WERI-Rb-1 (cell line): ENCODE results near the gene AKT1.

Experiments
- DNase-seq: peaks from one replicate; pipeline ENCODE4 v3.0.0-alpha.2; 2020
- H3K27ac ChIP-seq: fragments of 250-450 bp; sonication (Bioruptor Pico); 2 replicates; pipeline ENCODE4 v1.5.1; 2020; ENCODE audit warnings: mild to moderate bottlenecking, moderate library complexity
- H3K27me3 ChIP-seq: fragments of 250-450 bp; sonication (Bioruptor Pico); 2 replicates; pipeline ENCODE4 v1.5.1; 2021; ENCODE audit warnings: mild to moderate bottlenecking, low read depth, moderate library complexity; ENCODE audit not compliant: insufficient read depth, severe bottlenecking
- H3K36me3 ChIP-seq: fragments of 250-450 bp; sonication (Bioruptor Pico); 2 replicates; pipeline ENCODE4 v1.5.1; 2020; ENCODE audit warnings: mild to moderate bottlenecking, moderate library complexity
- H3K4me3 ChIP-seq: 2 replicates; pipeline ENCODE4 v1.5.1; 2011; ENCODE audit warnings: low read depth, mild to moderate bottlenecking, control low read depth, low read length
- H3K9me3 ChIP-seq: fragments of 250-450 bp; sonication (Bioruptor Pico); 2 replicates; pipeline ENCODE4 v1.5.1; 2021; ENCODE audit warnings: mild to moderate bottlenecking, moderate library complexity; ENCODE audit not compliant: severe bottlenecking
- CTCF ChIP-seq: IDR thresholded peaks from 2 replicates; pipeline ENCODE4 v1.5.1; 2011; ENCODE audit warnings: low read depth, mild to moderate bottlenecking, control low read depth, inconsistent platforms, low read length

Gene AKT1

GRCh38 chr14:104797115-104798044, 1.8 kb upstream of the AKT1 start:
- no peaks in the 10 kb centered on the region for H3K9me3 ChIP-seq
- peaks cover 11% of the 10 kb centered on the region for H3K27me3 ChIP-seq
- peak; percentile 24; the same call in 1 of the 2 replicates for TF ChIP-seq CTCF
- H3K36me3 ChIP-seq: peaks cover 4% of the 10 kb centered on the region
- peak; percentile 75 for DNase-seq
- no peak overlapping the region for H3K4me3 ChIP-seq
- H3K27ac ChIP-seq: no peak overlapping the region

DNA sequence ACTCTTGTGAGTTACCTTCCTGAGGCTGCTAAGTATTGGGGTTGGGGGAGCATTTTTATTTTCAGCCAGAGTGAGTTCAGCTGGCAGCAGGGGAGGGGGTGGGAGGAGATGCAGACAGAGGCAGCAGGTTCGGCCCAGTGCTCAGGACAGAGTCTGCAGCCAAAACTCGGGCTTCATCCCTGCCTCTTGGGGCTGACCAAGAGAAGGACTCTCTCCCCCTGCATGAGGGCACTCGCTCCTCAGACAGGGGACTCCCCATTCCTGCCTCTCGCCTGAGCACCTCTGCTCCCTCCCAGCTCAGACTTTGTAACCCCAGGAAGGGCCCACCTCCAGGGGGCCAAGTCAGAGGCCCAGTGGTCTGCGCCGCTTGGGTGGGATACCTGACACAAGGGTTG, 1.1 kb upstream of the AKT1 start:
- H3K27me3 ChIP-seq: peaks cover 8% of the 10 kb centered on the region
- no peak for DNase-seq
- H3K36me3 ChIP-seq: peaks cover 11% of the 10 kb centered on the region
- no peaks in the 10 kb centered on the region for H3K9me3 ChIP-seq
- H3K4me3 ChIP-seq: no peak overlapping the region
- H3K27ac ChIP-seq: no peak overlapping the region
- TF ChIP-seq CTCF: no peak

DNA sequence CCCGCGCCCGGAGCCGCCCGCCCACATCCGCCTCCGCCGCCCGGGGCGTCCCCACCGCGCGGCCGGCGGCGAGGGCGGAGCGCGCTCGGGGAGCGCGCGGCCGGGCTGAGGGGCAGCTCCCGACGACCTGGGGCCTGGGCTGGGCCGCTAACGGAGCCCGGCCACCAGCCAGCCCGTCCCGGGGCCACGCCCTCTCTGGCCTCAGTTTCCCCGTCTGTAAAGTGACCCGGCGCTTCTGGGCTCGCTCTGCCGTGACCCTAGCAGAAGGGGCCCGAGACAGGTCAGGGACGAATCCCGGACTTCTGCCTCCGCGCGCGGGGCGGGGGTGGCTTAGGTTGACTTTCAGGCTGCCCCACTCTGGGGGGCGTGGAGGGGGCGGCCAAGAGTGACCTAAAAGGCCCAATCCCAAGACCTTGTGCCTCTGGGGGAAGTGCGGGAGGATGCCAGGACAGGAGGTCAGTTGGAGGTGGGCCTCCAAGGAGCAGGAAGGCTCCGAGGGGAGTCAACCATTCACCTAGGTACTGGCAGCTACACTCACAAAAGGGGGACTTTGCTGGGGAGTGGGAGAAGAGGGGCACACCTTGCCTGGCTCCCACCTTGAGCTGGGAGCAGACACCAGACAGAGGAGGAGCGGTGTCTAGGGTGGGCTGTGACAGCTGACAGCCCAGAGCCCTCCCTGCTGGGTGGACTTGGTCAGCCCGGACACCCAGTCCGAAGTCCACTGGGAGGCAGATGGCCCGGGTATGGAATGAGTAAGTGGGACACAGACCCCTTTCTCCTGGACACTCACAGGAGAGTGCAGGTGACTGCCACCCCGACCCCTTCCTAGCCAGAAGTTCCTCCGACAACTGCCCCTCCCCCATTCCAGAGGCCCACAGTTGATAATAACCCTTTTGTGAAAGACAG, 486 bp upstream of the AKT1 start:
- Histone ChIP-seq H3K9me3 (no peaks in the 10 kb centered on the region), H3K4me3 (peak overlapping the region; percentile 41), H3K27ac (0 out of 2 replicates have a peak overlapping the region, but pooled peaks have one; percentile 45), H3K36me3 (peaks cover 17% of the 10 kb centered on the region), H3K27me3 (peaks cover 1% of the 10 kb centered on the region)
- no peak for TF ChIP-seq CTCF
- peak; percentile 33 for DNase-seq

- H3K27ac ChIP-seq: peak overlapping the region; percentile 74
- no peaks in the 10 kb centered on the region for H3K27me3 ChIP-seq
- no peaks in the 10 kb centered on the region for H3K9me3 ChIP-seq
- DNase-seq: peak; percentile 37
- peak overlapping the region; percentile 60 for H3K4me3 ChIP-seq
- no peak for TF ChIP-seq CTCF
- peaks cover 24% of the 10 kb centered on the region for H3K36me3 ChIP-seq
Measured at GRCh38 chr14:104794631-104794992, 936 bp downstream of the AKT1 start.

DNA sequence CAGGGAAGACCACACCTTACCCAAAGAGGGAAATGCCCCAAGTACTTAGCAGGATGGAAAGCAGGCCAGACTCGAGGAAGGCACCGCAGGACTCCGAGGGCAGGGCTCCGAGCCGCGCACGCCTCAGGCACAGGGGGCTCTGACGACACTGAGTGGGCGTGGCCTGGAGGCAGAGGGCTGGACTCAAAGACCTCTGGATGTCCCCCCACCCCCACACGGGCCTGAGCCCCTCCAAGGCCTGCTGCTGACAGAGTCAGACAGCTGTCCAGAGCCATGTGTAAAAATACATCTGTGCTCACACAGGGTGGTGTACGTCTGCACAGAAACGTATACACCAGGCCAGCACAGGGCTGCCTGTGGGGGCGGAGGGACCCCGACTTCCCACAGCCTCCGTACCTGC, 1.4 kb downstream of the AKT1 start:
- DNase-seq: peak; percentile 44
- H3K27me3 ChIP-seq: no peaks in the 10 kb centered on the region
- no peak for TF ChIP-seq CTCF
- peaks cover 24% of the 10 kb centered on the region for H3K36me3 ChIP-seq
- H3K4me3 ChIP-seq: peak overlapping the region; percentile 60
- H3K27ac ChIP-seq: peak overlapping the region; percentile 74
- H3K9me3 ChIP-seq: no peaks in the 10 kb centered on the region
